CD4-positive, alpha-beta T cell treated with Interleukin-4 for 4 hours (primary cell): ENCODE measurements around the gene TPPP2.

Experiments
- DNase-seq: peaks from one replicate; pipeline ENCODE4 v3.0.0-alpha.2; 2020

Gene TPPP2

DNA sequence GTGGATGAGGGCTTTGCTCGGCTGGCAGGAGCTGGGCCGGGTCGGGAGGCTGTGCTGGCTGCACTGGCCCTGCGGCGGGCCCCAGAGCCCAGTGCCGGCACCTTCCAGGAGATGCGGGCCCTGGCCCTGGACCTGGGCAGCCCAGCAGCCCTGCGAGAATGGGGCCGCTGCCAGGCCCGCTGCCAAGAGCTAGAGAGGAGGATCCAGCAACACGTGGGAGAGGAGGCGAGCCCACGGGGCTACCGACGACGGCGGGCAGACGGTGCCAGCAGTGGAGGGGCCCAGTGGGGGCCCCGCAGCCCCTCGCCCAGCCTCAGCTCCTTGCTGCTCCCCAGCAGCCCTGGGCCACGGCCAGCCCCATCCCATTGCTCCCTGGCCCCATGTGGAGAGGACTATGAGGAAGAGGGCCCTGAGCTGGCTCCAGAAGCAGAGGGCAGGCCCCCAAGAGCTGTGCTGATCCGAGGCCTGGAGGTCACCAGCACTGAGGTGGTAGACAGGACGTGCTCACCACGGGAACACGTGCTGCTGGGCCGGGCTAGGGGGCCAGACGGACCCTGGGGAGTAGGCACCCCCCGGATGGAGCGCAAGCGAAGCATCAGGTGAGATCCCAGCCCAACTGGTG is 51.6 kb downstream of the TPPP2 start:
- no peak for DNase-seq
